Hematopoietic multipotent progenitor cell treated with erythropoietin and hydrocortisone succinate and interleukin-3 and kit ligand, for 4 days (in vitro differentiated cells): Measurements from ENCODE around the gene TRIM15.

Experiments used
- DNase-seq: peaks from one replicate; pipeline ENCODE4 v3.0.0-alpha.2; 2015

Gene TRIM15

GRCh38 chr6:30147096-30147495 is 16.2 kb upstream of the TRIM15 start:
- peak; percentile 23 for DNase-seq

- DNase-seq = no peak
Observed at GRCh38 chr6:30149234-30149633, 14.1 kb upstream of the TRIM15 start.

GRCh38 chr6:30149858-30150550 is 13.3 kb upstream of the TRIM15 start:
- no peak for DNase-seq

GRCh38 chr6:30150671-30151395 is 12.5 kb upstream of the TRIM15 start:
- no peak for DNase-seq

GRCh38 chr6:30151580-30151979 is 11.8 kb upstream of the TRIM15 start:
- DNase-seq = peak; percentile 92

- DNase-seq = no peak
Observed at GRCh38 chr6:30152016-30152673, 11.2 kb upstream of the TRIM15 start.

GRCh38 chr6:30152910-30153610 is 10.3 kb upstream of the TRIM15 start:
- DNase-seq = no peak

- no peak for DNase-seq
Observed at GRCh38 chr6:30154061-30154460, 9.3 kb upstream of the TRIM15 start.

GRCh38 chr6:30154709-30155519 is 8.4 kb upstream of the TRIM15 start:
- no peak for DNase-seq

GRCh38 chr6:30155520-30156261 is 7.7 kb upstream of the TRIM15 start:
- no peak for DNase-seq

- peak; percentile 31 for DNase-seq
Observed at GRCh38 chr6:30156262-30156599, 7.1 kb upstream of the TRIM15 start.

- no peak for DNase-seq
Observed at GRCh38 chr6:30156774-30157173, 6.6 kb upstream of the TRIM15 start.

- DNase-seq = no peak
Observed at GRCh38 chr6:30157581-30157980, 5.8 kb upstream of the TRIM15 start.

GRCh38 chr6:30157999-30158398 is 5.3 kb upstream of the TRIM15 start:
- DNase-seq = no peak

- no peak for DNase-seq
Observed at GRCh38 chr6:30158475-30159040, 4.8 kb upstream of the TRIM15 start.

- DNase-seq = no peak
Observed at GRCh38 chr6:30160008-30160784, 3.1 kb upstream of the TRIM15 start.

- peak; percentile 87 for DNase-seq
Observed at GRCh38 chr6:30160785-30161531, 2.4 kb upstream of the TRIM15 start, which contains the start of gene TRIM10. TRIM10 (minus strand) TSS chr6:30161211; CDS start chr6:30160858, 353 bp downstream.

GRCh38 chr6:30162265-30163089 is 869 bp upstream of the TRIM15 start:
- no peak for DNase-seq
